ENCODE results near the gene FCAR.
"Not testable (repeated sequence)": the region's sequence is repeated elsewhere in the genome, so short reads cannot be mapped to it uniquely, and the experiment has no call there.

DNA sequence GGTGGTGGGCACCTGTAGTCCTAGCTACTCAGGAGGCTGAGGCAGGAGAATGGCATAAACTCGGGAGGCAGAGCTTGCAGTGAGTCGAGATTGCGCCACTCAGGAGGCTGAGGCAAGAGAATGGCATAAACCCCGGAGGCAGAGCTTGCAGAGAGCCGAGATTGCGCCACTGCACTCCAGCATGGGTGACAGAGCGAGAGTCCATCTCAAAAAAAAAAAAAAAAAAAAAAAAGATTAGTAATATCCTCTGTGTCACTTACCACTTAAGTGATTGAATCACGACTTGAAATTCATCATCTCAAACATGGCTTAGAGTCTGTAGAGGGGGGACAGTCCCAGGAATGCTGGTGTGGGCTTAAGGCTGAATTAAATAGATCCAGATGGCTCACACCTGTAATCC lies 27.1 kb downstream of the FCAR start:
- not testable (repeated sequence) for TF ChIP-seq YY1 (IDR thresholded peaks at IDR 0.05; ENCODE audit: insufficient read depth, insufficient read length); ZNF274 (IDR thresholded peaks at IDR 0.05; ENCODE audit: low read depth, low read length); SUZ12 (IDR thresholded peaks at IDR 0.05; ENCODE audit: extremely low read depth, insufficient read depth, insufficient read length)

Data from NT2/D1 (cell line).